NCI-H774 (cell line): Measurements from ENCODE around the gene THBS1.

Experiments used
- DNase-seq: peaks from one replicate; lab custom pipeline; 2025; lab: John Stamatoyannopoulos, UW

THBS1 gene

GRCh38 chr15:39638041-39638440 lies 57.2 kb downstream of the THBS1 start:
- no peak for DNase-seq

- no peak for DNase-seq
Measured at GRCh38 chr15:39639037-39639436, 58.2 kb downstream of the THBS1 start.

DNA sequence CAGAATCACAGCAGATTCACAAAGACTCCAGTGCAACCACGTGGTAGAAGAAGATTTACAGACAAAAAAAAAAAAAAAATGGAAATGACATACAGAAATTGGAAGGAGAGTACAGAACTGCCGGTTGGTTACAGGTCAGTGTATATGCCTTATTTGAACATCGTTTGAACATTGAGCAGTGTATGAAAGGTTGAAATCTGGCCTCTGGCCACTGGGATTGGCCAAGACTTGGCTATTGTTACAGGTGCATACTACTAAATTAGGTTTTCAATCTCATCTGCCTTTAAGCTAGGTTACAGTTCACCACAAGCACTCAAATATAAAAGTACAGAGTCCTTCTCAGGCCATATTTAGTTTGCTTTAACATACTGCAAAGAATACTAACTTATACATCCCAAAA lies 59.8 kb downstream of the THBS1 start:
- no peak for DNase-seq

DNA sequence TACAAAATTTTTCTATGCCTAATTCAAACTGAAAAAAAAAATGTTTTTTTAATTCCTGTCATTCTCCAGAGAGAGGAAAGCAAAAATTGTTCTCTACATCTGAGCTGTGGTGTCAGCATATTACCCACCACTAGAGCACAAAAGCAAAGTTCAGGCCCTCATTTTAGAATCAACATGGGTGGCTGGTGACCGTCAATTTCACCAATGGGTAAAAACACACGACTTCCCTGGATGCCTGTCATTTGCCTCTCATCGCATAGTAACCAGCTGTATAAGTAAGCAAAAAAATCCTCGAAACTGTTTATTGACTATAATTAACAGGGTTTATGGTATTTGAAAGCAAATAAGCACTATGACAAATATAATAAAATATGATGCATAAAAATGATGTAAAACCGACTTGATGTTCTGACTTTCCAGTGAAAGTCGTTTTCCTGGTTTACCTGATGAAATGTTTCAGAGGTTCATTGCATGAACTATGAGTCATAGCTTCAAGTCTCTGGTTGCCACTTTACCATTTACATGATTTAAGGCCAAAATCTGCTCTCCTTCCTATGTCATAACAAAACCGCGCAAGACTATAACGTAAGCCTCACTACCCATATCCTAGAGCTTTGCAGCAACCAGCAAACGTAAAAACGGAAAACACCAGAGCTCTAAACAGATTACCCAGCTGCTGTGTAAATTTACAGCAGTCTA lies 60.5 kb downstream of the THBS1 start:
- DNase-seq = no peak

DNA sequence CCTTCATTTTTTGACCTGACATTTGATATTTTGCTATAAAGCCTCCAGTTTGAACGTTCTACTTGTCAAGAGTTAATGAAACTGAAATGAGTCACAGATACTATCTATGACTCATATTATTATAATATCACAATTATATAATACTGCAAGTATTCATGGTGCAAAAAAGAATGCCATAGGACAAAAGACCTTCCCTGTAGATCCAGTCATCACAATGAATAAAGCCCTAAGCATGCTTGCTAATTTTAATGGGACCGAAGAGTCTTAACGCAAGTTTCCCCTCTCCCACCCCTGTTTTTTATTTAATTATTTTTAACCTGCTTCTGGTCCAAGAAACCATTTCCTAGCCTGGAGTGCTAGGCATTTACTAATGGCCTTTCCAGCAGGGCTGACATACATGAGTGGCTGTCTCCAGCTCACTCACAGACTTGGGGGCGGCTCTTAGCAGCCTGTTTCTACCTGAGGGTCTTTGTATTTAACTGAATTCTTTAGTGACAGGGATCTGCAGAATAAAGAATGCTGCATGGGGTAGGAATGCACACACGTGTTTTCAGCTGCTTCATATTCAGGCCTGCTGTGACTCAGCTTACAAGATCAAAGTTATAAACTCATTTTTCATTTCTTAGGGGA lies 61.2 kb downstream of the THBS1 start:
- DNase-seq = no peak

DNA sequence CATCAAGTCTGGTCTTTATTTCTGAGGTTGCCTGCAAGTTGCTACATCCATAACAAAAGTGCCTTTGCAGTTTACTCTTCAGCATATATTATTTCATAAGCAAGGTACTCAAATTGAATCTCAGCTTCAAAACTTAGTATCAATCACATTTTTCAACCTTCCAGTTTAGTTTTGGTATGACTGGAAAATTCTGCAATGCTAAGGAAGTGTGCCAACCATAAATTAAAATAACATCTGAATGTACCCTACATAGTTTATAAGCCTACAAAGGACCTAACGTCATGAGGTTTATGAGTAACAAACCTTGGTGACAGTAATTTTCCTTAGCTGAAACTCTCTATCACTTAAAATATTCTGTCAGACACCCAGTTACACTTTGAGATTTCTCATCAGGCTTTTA lies 62.8 kb downstream of the THBS1 start:
- DNase-seq = no peak

- DNase-seq = no peak
Measured at GRCh38 chr15:39644136-39644535, 63.3 kb downstream of the THBS1 start.

DNA sequence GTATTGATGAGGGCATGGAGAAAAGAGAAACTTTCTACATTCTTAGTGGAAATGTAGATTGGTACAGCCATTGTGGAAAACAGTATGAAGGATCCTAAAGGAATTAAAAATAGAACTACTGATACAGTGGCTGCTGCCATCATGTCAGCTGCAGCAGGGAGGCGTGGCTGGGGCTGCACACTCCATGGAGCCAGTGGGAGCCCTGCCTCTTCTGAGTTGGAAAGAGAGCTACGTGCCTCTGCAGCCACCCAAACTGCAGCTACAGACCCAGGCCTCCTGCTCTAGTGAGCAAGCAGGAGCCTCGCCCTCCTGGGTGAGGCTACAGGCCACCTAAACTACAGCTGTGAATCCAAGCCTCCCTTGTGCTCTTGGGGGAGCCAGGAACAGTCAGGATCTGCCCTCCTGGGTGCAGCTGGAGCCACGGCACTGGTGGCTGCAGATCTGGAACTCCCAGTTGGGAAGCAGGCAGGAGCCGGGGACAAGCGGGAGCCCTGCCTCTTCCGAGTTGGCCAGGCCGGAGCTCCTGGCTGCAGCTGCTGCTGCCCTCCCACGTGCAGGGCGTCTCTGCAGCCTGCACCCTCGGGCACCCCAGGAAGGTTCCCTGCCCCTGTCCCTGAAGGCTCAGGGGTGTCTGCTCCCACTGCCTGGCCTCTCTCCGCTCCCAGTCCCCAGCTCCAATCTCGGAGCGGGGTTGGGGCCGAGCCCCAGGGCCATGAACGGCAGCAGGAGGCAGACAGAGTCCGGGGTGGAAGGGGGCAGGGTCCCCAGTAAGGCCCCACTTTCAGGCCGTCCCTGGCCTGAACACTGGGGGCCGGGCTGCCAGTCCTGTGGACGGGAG lies 64.5 kb downstream of the THBS1 start:
- DNase-seq = no peak

- no peak for DNase-seq
Measured at GRCh38 chr15:39645976-39646257, 65.0 kb downstream of the THBS1 start.

DNA sequence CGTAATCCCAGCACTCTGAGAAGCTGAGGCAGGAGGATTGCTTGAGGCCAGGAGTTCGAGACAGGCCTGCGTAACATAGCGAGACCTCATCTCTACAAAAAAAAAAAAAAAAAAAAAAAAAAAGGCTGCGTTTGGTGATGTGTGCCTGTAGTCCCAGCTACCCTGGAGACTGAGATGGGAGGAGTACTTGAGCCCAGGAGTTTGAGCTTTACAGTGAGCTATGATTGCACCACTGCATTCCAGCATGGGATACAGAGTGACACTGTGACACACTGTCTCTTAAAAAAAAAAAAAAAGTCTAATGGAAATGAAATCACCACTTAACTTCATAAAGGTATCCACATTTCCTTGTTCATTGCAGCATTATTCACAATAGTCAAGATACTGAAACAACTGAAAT lies 65.5 kb downstream of the THBS1 start:
- DNase-seq = no peak
